Placental pericyte (primary cell): ENCODE data around the gene PPP6R1. TPM values are rescaled to one million over a fixed set of nuclear protein-coding genes. Genes with fewer than 3 reads are reported as not detected.

Source experiments
- small RNA-seq: library from RNA; depleted of rRNA; stranded (forward); fragments of <200 nt; gene quantifications from one replicate; pipeline ENCODE3, GENCODE V24; 2012; ENCODE audit warnings: low replicate concordance
- total RNA-seq: library from RNA; depleted of rRNA; stranded (reverse); fragments of >200 nt; gene quantifications from 2 replicates; pipeline ENCODE4 v1.2.3, GENCODE V29; 2012

The PPP6R1 gene, protein sequence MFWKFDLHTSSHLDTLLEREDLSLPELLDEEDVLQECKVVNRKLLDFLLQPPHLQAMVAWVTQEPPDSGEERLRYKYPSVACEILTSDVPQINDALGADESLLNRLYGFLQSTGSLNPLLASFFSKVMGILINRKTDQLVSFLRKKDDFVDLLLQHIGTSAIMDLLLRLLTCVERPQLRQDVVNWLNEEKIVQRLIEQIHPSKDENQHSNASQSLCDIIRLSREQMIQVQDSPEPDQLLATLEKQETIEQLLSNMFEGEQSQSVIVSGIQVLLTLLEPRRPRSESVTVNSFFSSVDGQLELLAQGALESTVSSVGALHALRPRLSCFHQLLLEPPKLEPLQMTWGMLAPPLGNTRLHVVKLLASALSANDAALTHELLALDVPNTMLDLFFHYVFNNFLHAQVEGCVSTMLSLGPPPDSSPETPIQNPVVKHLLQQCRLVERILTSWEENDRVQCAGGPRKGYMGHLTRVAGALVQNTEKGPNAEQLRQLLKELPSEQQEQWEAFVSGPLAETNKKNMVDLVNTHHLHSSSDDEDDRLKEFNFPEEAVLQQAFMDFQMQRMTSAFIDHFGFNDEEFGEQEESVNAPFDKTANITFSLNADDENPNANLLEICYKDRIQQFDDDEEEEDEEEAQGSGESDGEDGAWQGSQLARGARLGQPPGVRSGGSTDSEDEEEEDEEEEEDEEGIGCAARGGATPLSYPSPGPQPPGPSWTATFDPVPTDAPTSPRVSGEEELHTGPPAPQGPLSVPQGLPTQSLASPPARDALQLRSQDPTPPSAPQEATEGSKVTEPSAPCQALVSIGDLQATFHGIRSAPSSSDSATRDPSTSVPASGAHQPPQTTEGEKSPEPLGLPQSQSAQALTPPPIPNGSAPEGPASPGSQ
- 58.9 and 69.9 TPM in 2 replicates for total RNA-seq

DNA sequence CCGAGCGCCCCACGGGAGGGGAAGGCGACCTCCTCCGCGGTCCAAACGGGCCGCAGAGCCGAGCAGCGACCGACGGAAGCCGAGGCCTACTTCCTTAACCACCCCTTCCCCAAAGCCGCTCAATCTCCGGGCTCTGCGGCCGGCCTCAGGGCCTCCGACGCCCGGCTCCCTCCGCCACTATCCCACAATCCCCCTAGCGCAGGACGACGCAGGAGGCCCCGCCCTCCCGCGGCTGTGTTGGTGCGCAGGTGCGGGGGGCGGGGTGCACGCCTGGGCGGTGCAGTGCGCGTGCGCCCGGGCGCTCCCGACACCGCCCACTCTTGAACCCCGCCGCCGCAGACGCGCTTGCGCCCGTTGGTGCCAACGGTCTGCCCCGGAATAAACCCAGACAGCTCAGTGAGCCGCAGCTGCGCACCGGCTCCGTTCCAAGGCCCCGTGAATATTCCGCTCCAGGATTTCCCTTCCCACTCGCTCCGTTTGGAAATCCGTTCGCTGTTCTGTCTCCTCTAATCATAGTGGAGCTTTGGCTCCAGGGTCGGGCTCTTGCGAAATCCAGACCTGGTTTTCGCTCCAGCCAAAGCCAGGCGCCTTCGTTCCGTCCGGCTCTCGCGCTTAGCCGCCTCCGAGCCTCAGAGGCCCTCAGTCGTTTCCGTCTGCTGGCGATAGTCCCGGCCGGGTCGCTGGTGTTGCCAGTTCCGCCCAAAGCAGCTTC, at the start of gene PPP6R1:
TSS of gene PPP6R1 (minus strand) at position 190 of the 712 bp plus-strand sequence. CDS start 11,914 bp downstream, outside the sequence.

DNA sequence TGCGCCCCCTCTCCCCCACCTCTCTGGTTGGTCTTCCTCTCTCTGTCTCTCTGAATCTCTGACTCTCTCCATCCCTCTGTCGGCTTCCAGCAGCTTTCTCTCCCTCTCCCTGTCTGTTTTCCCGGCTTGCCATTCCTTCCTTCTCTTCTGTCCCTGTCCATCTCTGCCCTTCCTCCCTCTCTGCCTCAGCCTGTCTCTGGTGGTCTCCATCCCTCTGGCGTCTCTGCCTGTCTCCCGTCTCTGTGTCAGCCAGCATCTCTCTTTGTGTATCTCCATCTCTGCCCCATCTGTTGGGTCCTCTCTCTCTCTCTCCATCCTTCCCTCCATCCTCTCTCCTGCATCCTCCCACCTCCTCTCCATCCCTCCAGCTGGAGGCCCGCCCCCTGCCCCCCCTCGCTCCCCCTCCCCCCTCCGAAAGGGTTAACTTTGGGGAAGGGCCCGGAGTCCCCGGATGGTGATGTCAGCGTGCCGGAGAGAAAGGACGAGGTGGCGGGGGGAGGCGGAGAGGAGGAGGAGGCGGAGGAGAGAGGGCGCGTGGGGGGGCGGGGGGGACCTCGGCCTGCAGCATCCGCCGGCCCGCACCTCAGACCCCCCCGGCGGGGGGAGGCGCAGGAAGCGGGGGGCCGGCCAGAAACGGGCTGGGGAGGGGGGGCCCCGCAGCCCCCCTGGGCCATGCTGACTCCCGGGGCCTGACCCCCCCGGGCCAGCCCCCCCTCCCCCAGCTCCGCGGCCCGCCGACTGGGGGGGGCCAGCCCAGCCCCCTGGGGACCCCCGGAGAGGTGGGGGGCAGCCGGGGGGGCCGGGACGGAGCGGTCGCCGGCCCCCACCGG, 24.9 kb upstream of the PPP6R1 start, which contains the start of gene BRSK1:
TSS of gene BRSK1 (plus strand) at position 450 of the 830 bp plus-strand sequence. CDS start 446 bp downstream, outside the sequence.

DNA sequence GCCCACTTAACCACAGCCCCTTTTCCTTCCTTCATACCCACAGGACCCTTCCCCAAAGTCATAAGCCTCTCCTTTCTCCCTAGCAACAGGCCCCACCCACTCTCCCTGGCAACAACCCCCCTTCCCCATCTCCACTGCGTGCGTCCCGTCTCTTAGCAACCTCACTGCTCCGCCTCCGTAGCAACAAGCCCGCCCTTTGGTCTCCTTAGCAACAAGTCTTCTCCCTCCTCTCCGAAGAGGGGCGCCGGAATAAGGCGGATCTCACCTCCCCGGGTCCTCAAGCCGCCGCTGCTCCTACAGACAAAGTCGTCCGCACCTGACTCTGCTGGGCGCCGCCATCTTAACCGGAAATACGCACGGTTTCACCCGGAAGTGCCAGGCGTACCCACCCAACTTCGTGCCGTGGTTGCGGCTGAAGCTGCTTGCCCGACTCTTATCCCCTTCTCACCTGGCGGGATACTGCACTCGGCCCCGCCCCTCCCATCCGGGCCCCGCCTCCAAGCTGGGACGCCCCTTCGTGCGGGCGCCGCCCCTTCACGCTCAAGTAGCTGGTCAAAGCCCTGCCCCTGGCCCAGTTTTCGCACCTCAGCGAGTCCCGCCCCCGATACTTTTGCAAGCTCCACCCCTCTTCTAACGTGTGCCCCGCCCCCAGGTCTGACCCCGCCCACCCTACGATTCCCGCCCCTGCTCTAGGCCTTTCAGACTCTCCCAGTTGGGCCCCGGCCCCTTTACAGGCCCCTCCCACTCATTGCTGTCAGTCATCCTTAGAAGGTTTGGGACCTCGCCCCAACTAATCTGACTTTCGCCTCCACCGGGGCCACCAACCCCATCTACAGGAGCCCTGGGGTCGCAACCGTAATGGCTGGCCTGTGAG, 21.2 kb upstream of the PPP6R1 start, which contains the start of gene HSPBP1:
TSS of gene HSPBP1 (minus strand) at position 341 of the 874 bp plus-strand sequence. CDS start 502 bp downstream, outside the sequence.

DNA sequence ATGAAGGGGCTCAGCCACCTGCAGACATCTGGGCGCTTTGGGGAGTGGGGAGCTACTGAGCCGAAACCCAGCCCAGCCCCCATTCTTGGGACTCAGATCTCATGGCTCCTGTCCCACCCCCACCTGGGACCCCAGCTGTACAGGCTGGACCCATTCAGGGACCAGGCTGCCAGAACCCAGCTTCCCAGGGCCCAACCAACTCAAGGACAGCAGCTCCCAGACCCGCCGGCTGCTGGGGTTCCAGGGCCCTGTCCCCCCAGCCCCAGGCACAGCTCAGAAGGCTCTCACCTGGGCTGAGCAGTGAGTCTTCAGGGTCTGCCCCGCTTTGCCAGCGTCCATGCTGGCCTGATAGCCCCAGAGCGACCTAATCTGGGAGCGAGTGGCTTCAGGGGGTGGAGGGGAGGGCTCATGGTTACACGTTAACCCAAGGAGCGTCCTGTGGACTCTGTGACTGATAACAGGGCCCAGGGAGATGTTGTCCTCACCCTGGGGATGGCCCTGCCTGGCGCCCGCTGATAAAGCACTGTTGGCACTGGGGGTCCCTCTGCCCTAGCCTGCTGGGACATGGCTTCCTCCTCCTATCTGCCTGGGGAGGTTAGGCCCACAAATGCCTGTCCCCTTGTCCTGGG, 30.3 kb downstream of the PPP6R1 start, which contains the start of gene TMEM86B:
TSS of gene TMEM86B (minus strand) at position 361 of the 629 bp plus-strand sequence. CDS start at position 339, 22 bp downstream.

DNA sequence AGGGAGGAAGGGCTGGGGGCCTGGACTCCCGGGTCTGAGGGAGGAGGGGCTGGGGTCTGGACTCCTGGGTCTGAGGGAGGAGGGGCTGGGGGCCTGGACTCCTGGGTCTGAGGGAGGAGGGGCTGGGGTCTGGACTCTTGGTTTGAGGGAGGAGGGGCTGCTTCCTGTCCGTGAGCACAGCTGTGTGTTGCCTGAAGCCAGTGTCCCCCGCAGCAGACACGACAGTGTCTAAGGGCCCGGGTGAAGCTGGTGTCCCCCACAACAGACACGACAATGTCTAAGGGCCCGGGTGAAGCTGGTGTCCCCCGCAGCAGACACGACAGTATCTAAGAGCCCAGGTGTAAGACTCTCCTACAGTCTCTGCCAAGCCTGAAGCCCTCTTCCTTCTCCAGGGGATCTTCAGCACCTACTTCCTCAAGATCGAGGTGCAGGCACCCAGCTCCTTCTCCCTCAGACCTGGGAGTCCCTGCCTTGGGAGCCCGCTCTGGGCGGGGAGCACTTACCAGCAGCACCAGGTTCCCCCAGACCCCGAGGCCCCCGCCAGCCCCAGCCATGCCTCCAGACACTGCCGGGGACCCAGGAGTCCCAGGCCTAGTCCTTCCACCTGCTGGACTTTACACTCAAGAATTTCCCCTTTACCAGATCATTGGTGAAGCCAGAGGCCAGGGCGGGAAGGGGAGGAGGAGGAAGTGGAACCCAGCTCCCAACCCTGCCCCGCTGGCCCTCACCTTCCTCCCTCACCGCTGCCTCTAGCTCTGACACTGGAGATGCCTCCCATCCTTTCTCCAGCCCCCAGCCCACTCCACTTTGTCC, 49.7 kb downstream of the PPP6R1 start, which contains the start of gene PTPRH:
TSS of gene PTPRH (minus strand) at position 622 of the 813 bp plus-strand sequence. CDS start at position 554, 68 bp downstream.

Small RNAs within 50 kb of the gene (small RNA-seq; reads per million reads assigned to genes)
- not detected for gene MIR6802
- not detected for gene MIR6803
- not detected for gene MIR6804

Other genes with a start within 250 kb of the PPP6R1 start
- 0.22 TPM in 1 of 2 replicates, not detected in the other for gene GP6, start 220.8 kb downstream of the PPP6R1 start, total RNA-seq
- 4.4 and 9.2 TPM in 2 replicates for gene RDH13, start 195.9 kb downstream of the PPP6R1 start, total RNA-seq
- gene EPS8L1, start 183.1 kb downstream of the PPP6R1 start, total RNA-seq: 0.88 and 3.1 TPM in 2 replicates
- 86.5 and 91.7 TPM in 2 replicates for gene PPP1R12C, start 141.4 kb downstream of the PPP6R1 start, total RNA-seq
- 0.57 and 2.8 TPM in 2 replicates for gene TNNT1, start 109.8 kb downstream of the PPP6R1 start, total RNA-seq
- gene TNNI3, start 101.3 kb downstream of the PPP6R1 start, total RNA-seq: not detected in 2 replicates
- 0.66 TPM in 1 of 2 replicates, not detected in the other for gene DNAAF3, start 92.4 kb downstream of the PPP6R1 start, total RNA-seq
- under 0.01 TPM in 1 of 2 replicates, not detected in the other for gene SYT5, start 78.7 kb downstream of the PPP6R1 start, total RNA-seq
- 4.9 and 46.0 TPM in 2 replicates for gene PTPRH, start 49.5 kb downstream of the PPP6R1 start, total RNA-seq
- 1.9 and 2.6 TPM in 2 replicates for gene TMEM86B, start 30.3 kb downstream of the PPP6R1 start, total RNA-seq
- gene HSPBP1, start 21.1 kb upstream of the PPP6R1 start, total RNA-seq: 41.1 and 41.9 TPM in 2 replicates
- 1.7 and 3.5 TPM in 2 replicates for gene BRSK1, start 25.0 kb upstream of the PPP6R1 start, total RNA-seq
- gene TMEM150B, start 66.3 kb upstream of the PPP6R1 start, total RNA-seq: not detected in 2 replicates
- 7.9 and 9.6 TPM in 2 replicates for gene KMT5C, start 80.9 kb upstream of the PPP6R1 start, total RNA-seq
- 0.14 and 0.22 TPM in 2 replicates for gene COX6B2, start 95.7 kb upstream of the PPP6R1 start, total RNA-seq
- gene GARIN5B, start 104.2 kb upstream of the PPP6R1 start, total RNA-seq: not detected in 2 replicates
- 15.1 and 82.0 TPM in 2 replicates for gene IL11, start 111.4 kb upstream of the PPP6R1 start, total RNA-seq
- gene TMEM190, start 117.8 kb upstream of the PPP6R1 start, total RNA-seq: not detected in 2 replicates
- gene TMEM238, start 125.3 kb upstream of the PPP6R1 start, total RNA-seq: 1.4 TPM in 1 of 2 replicates, not detected in the other
- gene RPL28, start 126.9 kb upstream of the PPP6R1 start, total RNA-seq: 301 and 1,049 TPM in 2 replicates
- gene UBE2S, start 148.8 kb upstream of the PPP6R1 start, total RNA-seq: 40.5 and 198 TPM in 2 replicates
- gene SHISA7, start 184.3 kb upstream of the PPP6R1 start, total RNA-seq: not detected in 2 replicates
- gene ISOC2, start 202.6 kb upstream of the PPP6R1 start, total RNA-seq: 50.8 and 116 TPM in 2 replicates
- gene C19orf85, start 205.7 kb upstream of the PPP6R1 start, total RNA-seq: not detected in 2 replicates
- gene ZNF628, start 217.6 kb upstream of the PPP6R1 start, total RNA-seq: 3.3 and 3.9 TPM in 2 replicates
- 17.5 and 19.3 TPM in 2 replicates for gene NAT14, start 226.2 kb upstream of the PPP6R1 start, total RNA-seq
- gene SSC5D, start 229.4 kb upstream of the PPP6R1 start, total RNA-seq: 3.1 and 24.2 TPM in 2 replicates